ENCODE results near the gene ACSL5.

DNA sequence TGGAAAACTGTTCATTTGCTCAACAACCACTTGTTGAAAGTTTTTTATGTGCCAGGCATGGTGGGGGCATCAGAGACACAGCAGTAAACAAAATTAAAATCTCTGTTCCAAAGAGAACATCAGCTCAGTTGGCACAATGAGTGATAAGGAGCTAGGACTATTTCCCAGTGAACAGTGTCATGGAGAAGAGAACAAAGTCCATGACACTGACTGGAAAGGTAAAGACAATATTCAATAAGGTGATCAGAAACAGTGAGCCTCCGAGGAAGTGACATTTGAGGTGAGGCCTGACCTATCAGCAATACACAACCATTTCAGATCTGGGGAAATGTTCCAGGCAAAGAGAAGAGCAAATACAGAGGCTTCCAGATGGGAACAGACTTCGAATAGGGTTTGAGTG, 14.6 kb downstream of the ACSL5 start:
- TF ChIP-seq POLR2AphosphoS5 (IDR thresholded peaks at IDR 0.05; ENCODE audit: borderline replicate concordance, low read depth, low read length) (no peak), EZH2 (IDR thresholded peaks at IDR 0.05) (no peak), FOXP2 (optimal IDR thresholded peaks at IDR 0.05; ENCODE audit: control extremely low read depth, extremely low read length, insufficient read depth) (no peak)
